IPS-15b (cell line): ENCODE results near the gene ASB9.

Experiments
- H3K27me3 ChIP-seq: one replicate; pipeline ENCODE4 v1.6.1; 2013; ENCODE audit warnings: low read length; ENCODE audit not compliant: control insufficient read depth, insufficient read depth
- H3K36me3 ChIP-seq: one replicate; pipeline ENCODE4 v1.6.1; 2013; ENCODE audit warnings: low read length; ENCODE audit not compliant: control insufficient read depth, insufficient read depth
- H3K4me1 ChIP-seq: one replicate; pipeline ENCODE4 v1.6.1; 2013; ENCODE audit warnings: mild to moderate bottlenecking, low read length; ENCODE audit not compliant: control insufficient read depth, insufficient read depth
- H3K4me3 ChIP-seq: one replicate; pipeline ENCODE4 v1.5.1; 2013; ENCODE audit warnings: low read depth, low read length
- H3K9ac ChIP-seq: one replicate; pipeline ENCODE4 v1.6.1; 2013; ENCODE audit warnings: low read depth, mild to moderate bottlenecking, low read length
- H3K9me3 ChIP-seq: one replicate; pipeline ENCODE4 v1.6.1; 2013; ENCODE audit warnings: mild to moderate bottlenecking, low read length; ENCODE audit not compliant: control insufficient read depth, insufficient read depth

The ASB9 gene

DNA sequence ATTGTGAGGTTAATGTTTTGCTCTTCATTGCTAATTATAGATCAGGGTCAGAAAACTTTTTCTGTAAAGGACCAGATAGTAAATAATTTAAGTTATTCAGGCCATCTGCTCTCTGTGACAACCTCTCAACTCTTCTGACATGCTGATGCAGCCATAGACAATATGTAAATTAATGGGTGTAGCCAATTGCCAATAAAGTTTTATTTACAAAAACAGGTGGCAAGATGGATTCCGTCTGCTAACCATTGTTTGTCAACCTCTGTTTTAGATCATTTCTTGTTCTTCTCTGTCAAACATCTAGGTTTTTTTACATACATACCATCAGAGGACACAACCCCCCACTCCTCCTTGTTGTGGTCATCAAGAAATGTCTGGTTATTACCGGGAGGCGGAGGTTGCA is 33.7 kb downstream of the ASB9 start:
- Histone ChIP-seq H3K4me1 (no peaks in the 10 kb centered on the region), H3K36me3 (no peaks in the 10 kb centered on the region), H3K4me3 (no peak overlapping the region), H3K9me3 (no peaks in the 10 kb centered on the region), H3K27me3 (no peaks in the 10 kb centered on the region), H3K9ac (no peak overlapping the region)

DNA sequence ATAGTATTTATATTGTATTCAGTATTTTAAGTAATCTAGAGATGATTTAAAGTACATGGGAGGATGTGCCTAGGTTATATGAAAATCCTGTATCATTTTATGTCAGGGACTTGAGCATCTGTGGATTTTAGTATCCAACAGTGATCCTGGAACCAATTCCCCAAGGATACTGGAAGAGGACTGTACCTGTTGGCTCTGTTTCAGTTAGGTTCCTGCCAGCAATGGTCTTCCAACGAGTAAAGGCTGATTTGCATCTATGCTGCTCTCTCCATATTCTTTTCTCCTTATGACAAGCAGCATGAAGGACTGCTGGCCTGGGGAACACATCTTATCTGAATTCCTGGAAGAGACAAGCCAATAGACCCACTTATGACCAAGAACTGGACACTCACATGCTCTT is 34.9 kb downstream of the ASB9 start:
- Histone ChIP-seq H3K4me1 (no peaks in the 10 kb centered on the region), H3K4me3 (no peak overlapping the region), H3K9me3 (no peaks in the 10 kb centered on the region), H3K9ac (no peak overlapping the region), H3K27me3 (no peaks in the 10 kb centered on the region), H3K36me3 (no peaks in the 10 kb centered on the region)

DNA sequence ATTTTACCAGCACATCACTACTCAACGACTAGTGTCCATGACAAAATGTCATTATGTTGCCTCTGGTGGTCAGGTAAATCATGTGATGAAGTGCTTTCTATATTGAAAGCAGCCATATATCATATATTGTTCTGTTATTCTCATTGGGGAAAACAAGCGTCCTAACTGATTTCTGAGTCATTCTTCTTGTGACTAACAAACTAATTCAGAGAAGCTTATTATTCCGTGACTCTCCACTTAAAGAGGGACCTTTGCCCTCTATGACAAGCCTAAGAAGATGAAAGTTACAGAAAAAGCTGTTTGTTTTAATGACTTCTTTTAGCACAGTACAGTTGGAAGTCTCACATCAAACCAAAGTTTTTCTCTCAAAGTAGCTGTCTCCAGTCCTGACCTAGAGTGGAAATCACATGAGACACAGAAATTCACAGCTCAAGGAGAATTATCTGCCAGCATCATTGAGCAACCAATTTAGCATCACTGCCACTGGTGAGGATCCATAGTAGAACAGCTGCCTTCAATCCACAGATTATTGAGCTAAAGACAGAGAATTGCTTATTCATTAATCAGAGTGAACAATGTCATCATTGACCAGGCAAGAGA is 36.4 kb downstream of the ASB9 start:
- H3K27me3 ChIP-seq: no peaks in the 10 kb centered on the region

DNA sequence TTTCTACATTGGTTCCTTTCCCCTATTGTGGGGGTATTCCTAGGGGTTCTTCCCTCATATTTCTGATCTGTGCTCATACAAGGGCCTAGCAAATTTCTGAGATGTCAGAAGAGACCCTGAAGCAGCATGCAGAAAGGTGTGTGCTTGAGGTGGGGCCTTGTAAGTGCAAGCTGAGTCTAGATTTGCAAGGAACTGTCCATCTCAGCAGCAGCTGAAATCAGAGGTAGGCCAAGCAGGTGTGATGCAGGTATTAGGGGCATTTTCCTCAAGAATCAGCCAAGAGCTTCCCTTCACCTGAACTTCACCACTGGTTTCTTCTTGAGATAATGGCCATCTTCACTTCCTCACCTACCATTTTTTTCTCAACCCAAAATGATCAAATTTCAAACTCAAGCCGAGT is 45.1 kb downstream of the ASB9 start:
- Histone ChIP-seq H3K36me3 (no peaks in the 10 kb centered on the region), H3K9ac (no peak overlapping the region)

More for the DNA sequence above, 36.4 kb downstream of the ASB9 start:
- Histone ChIP-seq H3K36me3 (no peaks in the 10 kb centered on the region), H3K9me3 (no peaks in the 10 kb centered on the region), H3K4me1 (no peaks in the 10 kb centered on the region), H3K9ac (no peak overlapping the region), H3K4me3 (no peak overlapping the region)

DNA sequence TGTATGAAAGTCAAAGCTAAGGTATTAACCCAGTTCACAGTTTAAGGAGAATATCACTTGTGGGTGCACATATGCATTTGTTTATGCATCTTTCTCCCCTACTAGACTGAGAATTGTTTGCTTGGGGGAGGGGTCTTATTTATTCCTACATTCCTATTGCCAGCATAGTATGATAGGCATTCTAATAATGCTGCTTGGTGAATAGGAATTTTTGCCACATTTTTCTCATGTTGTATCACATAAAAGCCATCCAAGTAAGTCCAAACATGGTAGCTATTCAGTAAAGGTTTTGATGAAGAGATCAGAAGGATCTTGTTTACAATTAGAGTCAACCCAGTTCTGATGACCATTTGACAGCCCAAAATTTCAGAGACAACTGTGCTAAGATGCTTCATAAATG is 48.6 kb downstream of the ASB9 start:
- H3K27me3 ChIP-seq: no peaks in the 10 kb centered on the region
- no peaks in the 10 kb centered on the region for H3K4me1 ChIP-seq
- H3K9me3 ChIP-seq: no peaks in the 10 kb centered on the region
- H3K9ac ChIP-seq: no peak overlapping the region
- no peak overlapping the region for H3K4me3 ChIP-seq
- H3K36me3 ChIP-seq: no peaks in the 10 kb centered on the region

More for the DNA sequence above, 45.1 kb downstream of the ASB9 start:
- H3K9me3 ChIP-seq: no peaks in the 10 kb centered on the region
- no peaks in the 10 kb centered on the region for H3K4me1 ChIP-seq
- H3K27me3 ChIP-seq: no peaks in the 10 kb centered on the region
- no peak overlapping the region for H3K4me3 ChIP-seq

DNA sequence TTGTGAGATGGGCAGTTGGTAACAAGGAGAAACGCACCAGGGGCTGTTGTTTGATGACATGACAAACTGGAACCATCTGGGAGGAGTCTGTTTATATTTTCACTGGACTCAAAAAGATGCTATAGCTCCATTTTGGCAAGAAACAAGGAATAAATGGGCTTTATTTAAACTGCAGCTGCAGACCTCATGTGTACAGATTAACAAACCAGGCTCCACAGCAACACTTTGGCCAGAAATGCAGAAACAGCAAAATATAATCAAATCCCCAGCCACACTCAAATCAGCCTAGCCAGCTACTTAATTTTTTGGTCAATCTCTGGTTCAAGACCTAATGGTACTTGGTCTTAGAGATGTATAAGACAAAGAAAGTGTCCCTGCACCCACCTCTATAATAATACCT is 52.7 kb downstream of the ASB9 start:
- Histone ChIP-seq H3K27me3 (peaks cover 13% of the 10 kb centered on the region), H3K4me3 (no peak overlapping the region), H3K36me3 (no peaks in the 10 kb centered on the region), H3K9me3 (no peaks in the 10 kb centered on the region), H3K9ac (no peak overlapping the region), H3K4me1 (no peaks in the 10 kb centered on the region)

DNA sequence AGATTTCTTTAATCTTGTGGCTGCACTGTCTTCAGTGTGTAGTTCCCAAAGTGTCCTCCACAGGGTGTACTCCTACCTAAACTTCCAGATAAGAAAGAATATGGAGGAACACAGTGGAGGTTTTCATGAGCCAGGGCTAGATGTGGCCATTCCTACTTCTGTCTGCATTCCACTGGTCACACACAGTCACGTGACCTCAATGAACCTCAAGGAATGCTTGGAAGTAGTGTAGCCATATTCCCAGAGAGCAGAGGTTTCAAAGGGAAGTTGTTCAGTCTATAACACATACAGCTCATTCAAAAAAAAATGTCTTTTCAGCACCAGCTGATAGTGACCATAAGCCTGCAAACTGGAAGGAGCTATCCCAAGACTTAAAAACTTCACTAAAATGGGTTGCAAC is 53.6 kb downstream of the ASB9 start:
- no peaks in the 10 kb centered on the region for H3K36me3 ChIP-seq
- no peaks in the 10 kb centered on the region for H3K4me1 ChIP-seq
- no peaks in the 10 kb centered on the region for H3K9me3 ChIP-seq
- no peak overlapping the region for H3K9ac ChIP-seq
- H3K27me3 ChIP-seq: peaks cover 13% of the 10 kb centered on the region
- no peak overlapping the region for H3K4me3 ChIP-seq

DNA sequence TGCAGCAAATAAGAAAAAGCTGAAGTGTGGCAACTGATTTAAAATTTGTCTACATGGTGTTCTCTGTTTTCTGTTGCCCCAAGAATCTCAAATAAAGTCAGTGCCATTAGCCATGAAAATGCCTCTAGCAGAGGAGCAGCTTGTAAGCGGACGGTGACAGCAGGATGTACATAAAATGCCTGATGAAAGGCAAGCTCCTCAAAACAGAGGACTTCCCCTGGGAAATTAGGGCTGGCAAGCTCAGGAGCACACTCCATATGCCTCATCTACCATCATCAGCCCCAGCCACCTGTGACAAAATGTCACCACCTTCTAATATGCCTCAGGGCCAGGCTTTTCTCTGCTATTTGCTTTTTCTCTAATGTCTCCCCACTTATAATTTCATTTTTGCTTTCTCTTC is 54.5 kb downstream of the ASB9 start:
- no peak overlapping the region for H3K4me3 ChIP-seq
- no peaks in the 10 kb centered on the region for H3K9me3 ChIP-seq
- no peaks in the 10 kb centered on the region for H3K36me3 ChIP-seq
- H3K9ac ChIP-seq: no peak overlapping the region
- no peaks in the 10 kb centered on the region for H3K4me1 ChIP-seq
- H3K27me3 ChIP-seq: peaks cover 13% of the 10 kb centered on the region

DNA sequence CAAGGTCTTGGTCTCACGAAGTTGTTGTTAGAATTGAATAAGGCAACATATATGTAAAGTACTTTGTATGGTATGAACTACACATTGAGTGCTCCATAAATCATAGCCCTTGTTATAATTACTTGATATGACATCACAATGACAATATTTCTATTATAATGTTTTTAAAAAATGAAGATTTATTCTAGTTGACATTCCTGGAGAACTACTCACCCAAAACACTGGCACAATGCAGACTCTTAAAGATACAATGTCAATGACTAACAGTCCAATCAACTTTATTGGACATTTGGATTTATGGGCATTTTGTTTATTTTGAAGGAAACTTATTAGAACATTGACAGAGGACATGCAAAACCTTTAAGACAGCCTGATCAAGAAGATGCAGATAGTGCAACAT is 55.3 kb downstream of the ASB9 start:
- H3K9ac ChIP-seq: no peak overlapping the region
- H3K36me3 ChIP-seq: no peaks in the 10 kb centered on the region
- H3K9me3 ChIP-seq: no peaks in the 10 kb centered on the region
- no peaks in the 10 kb centered on the region for H3K4me1 ChIP-seq
- H3K27me3 ChIP-seq: peaks cover 13% of the 10 kb centered on the region
- no peak overlapping the region for H3K4me3 ChIP-seq

DNA sequence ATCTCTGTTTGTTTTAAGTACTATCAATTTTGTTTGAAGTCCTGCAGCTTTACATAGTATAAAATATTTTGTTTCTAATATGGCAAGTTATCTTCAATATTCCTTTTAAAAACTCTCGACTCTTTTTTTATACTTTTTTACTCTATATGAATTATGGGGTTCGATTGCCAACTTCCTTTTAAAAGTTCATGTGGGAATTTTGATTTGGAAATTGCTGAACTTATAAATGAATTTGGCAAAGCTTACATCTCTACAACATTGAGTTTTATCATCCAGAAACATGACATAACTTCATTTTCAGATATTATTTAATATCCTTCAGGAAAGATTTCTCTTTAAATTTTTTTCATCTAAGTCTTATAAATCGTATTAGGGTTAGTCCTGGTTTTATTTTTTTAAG is 60.8 kb downstream of the ASB9 start:
- H3K27me3 ChIP-seq: no peaks in the 10 kb centered on the region
- no peak overlapping the region for H3K4me3 ChIP-seq
- H3K36me3 ChIP-seq: no peaks in the 10 kb centered on the region

DNA sequence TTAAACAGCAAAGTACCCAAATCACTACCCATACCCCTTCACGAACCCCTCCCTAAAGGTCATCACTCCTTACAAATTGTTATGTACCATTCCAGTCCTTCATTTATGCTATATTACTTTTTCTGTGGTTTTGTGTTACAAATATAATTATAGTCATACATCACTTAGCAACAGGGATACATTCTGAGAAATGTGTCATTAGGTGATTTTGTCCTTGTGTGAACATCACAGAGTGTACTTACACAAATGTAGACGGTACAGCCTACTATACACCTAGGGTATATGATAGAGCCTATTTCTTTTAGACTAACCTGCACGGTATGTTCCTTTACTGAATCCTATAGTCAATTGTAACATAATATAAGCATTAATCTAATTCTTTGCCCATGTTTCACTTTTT is 61.9 kb downstream of the ASB9 start:
- Histone ChIP-seq H3K4me1 (no peaks in the 10 kb centered on the region), H3K9ac (no peak overlapping the region), H3K36me3 (no peaks in the 10 kb centered on the region), H3K9me3 (no peaks in the 10 kb centered on the region), H3K4me3 (no peak overlapping the region), H3K27me3 (no peaks in the 10 kb centered on the region)

More for the DNA sequence above, 60.8 kb downstream of the ASB9 start:
- no peaks in the 10 kb centered on the region for H3K9me3 ChIP-seq
- H3K9ac ChIP-seq: no peak overlapping the region
- no peaks in the 10 kb centered on the region for H3K4me1 ChIP-seq

DNA sequence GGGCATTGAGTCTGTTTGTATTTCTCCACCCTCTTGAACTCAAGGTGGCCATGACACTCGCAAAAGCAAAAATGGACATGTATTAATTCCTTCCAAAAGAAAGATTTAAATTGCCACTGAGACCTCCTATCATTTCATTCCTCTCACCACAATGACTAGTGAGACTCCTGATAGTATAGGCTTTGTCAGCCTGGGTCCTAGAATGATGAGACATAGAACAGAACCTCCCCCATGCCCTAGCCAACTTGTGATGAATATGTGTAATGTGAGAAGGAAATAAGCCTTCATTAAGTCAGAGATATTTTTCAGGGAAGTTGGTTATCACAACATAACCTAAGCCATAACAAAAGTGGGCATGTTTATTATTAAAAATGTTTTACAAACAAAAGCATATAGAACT is 62.5 kb downstream of the ASB9 start:
- Histone ChIP-seq H3K4me1 (no peaks in the 10 kb centered on the region), H3K9ac (no peak overlapping the region), H3K27me3 (no peaks in the 10 kb centered on the region), H3K36me3 (no peaks in the 10 kb centered on the region), H3K4me3 (no peak overlapping the region), H3K9me3 (no peaks in the 10 kb centered on the region)
